T-helper 1 cell (primary cell): ENCODE results near the gene CACNA1H.

Experiments
- DNase-seq, 5 donors: peaks; one replicate each; pipeline ENCODE4 v3.0.0-alpha.2; 2012 to 2020

CACNA1H gene

GRCh38 chr16:1159325-1159972 is 6.5 kb downstream of the CACNA1H start:
- no peak for DNase-seq

GRCh38 chr16:1159973-1160772 is 7.3 kb downstream of the CACNA1H start:
- DNase-seq = no peak

- no peak for DNase-seq
Observed at GRCh38 chr16:1160773-1161348, 8.0 kb downstream of the CACNA1H start.

- DNase-seq = no peak
Observed at GRCh38 chr16:1162701-1163566, 10.0 kb downstream of the CACNA1H start.

GRCh38 chr16:1163567-1164055 is 10.7 kb downstream of the CACNA1H start:
- no peak for DNase-seq

GRCh38 chr16:1164382-1164781 is 11.5 kb downstream of the CACNA1H start:
- no peak for DNase-seq

GRCh38 chr16:1164975-1165374 is 12.1 kb downstream of the CACNA1H start:
- no peak for DNase-seq

GRCh38 chr16:1165511-1165910 is 12.6 kb downstream of the CACNA1H start:
- DNase-seq = no peak

GRCh38 chr16:1167276-1168107 is 14.6 kb downstream of the CACNA1H start:
- DNase-seq = no peak

- no peak for DNase-seq
Observed at GRCh38 chr16:1168837-1169236, 15.9 kb downstream of the CACNA1H start.

- DNase-seq = no peak
Observed at GRCh38 chr16:1169285-1170075, 16.6 kb downstream of the CACNA1H start.

- no peak for DNase-seq
Observed at GRCh38 chr16:1170076-1170418, 17.1 kb downstream of the CACNA1H start.

- no peak for DNase-seq
Observed at GRCh38 chr16:1171001-1171400, 18.1 kb downstream of the CACNA1H start.

GRCh38 chr16:1171854-1172428 is 19.0 kb downstream of the CACNA1H start:
- no peak for DNase-seq

- no peak for DNase-seq
Observed at GRCh38 chr16:1172651-1173050, 19.7 kb downstream of the CACNA1H start.

- no peak for DNase-seq
Observed at GRCh38 chr16:1173788-1174451, 21.0 kb downstream of the CACNA1H start.

GRCh38 chr16:1174477-1175357 is 21.8 kb downstream of the CACNA1H start:
- no peak for DNase-seq

GRCh38 chr16:1175566-1176279 is 22.8 kb downstream of the CACNA1H start:
- DNase-seq = no peak
